Middle frontal gyrus (tissue), 1 donor: ENCODE results near the gene HOXA10.

Source experiments
- DNase-seq: peaks from one replicate; pipeline ENCODE4 v3.0.0-alpha.2; 2015; ENCODE audit warnings: low spot score; ENCODE audit errors: extremely low spot score

Gene HOXA10

GRCh38 chr7:27203964-27204594 is 30.0 kb upstream of the HOXA10 start:
- DNase-seq: no peak

- no peak for DNase-seq
Observed at GRCh38 chr7:27203365-27203953, 29.3 kb upstream of the HOXA10 start.

- no peak for DNase-seq
Observed at GRCh38 chr7:27202862-27203134, 28.7 kb upstream of the HOXA10 start.

- DNase-seq: no peak
Observed at GRCh38 chr7:27202018-27202861, 28.1 kb upstream of the HOXA10 start.

GRCh38 chr7:27201580-27202017 is 27.5 kb upstream of the HOXA10 start:
- DNase-seq: no peak

- DNase-seq: no peak
Observed at GRCh38 chr7:27200761-27201579, 26.9 kb upstream of the HOXA10 start.

GRCh38 chr7:27199849-27200760 is 26.0 kb upstream of the HOXA10 start, which contains the start of gene HOXA13:
Gene HOXA13, minus strand, starts transcription at chr7:27200091. Its CDS starts 14 bp downstream, at chr7:27200077.
- no peak for DNase-seq

- DNase-seq: no peak
Observed at GRCh38 chr7:27198871-27199801, 25.0 kb upstream of the HOXA10 start.

GRCh38 chr7:27198138-27198841 is 24.2 kb upstream of the HOXA10 start:
- DNase-seq: no peak

GRCh38 chr7:27197137-27198042 is 23.3 kb upstream of the HOXA10 start:
- no peak for DNase-seq

- peak; percentile 25 for DNase-seq
Observed at GRCh38 chr7:27196287-27196767, 22.2 kb upstream of the HOXA10 start.

- DNase-seq: no peak
Observed at GRCh38 chr7:27194686-27195379, 20.7 kb upstream of the HOXA10 start.

GRCh38 chr7:27194002-27194352 is 19.9 kb upstream of the HOXA10 start:
- no peak for DNase-seq

- no peak for DNase-seq
Observed at GRCh38 chr7:27193335-27194001, 19.3 kb upstream of the HOXA10 start.

GRCh38 chr7:27192546-27193334 is 18.6 kb upstream of the HOXA10 start:
- no peak for DNase-seq
